SK-N-SH (cell line): Measurements from ENCODE around the gene HECTD4. TPM values are rescaled to one million over a fixed set of nuclear protein-coding genes. Genes with fewer than 3 reads are reported as not detected.

Experiments
- CTCF ChIA-PET: fragments of 300-600, 350-600 bp; formaldehyde crosslinking; extraction: SDS; loops from one replicate; lab custom pipeline; 2021; lab: Yijun Ruan, JAX
- POLR2A ChIA-PET: fragments of 350-600 bp; sonication (Branson Sonifier 250); formaldehyde crosslinking; extraction: SDS; loops from one replicate; lab custom pipeline; 2020; ENCODE audit warnings: antibody characterized with exemption, inconsistent platforms; lab: Yijun Ruan, JAX
- DNase-seq: peaks from one replicate; pipeline ENCODE4 v3.0.0; 2012
- H2AFZ ChIP-seq: fragments of 200-600 bp; sonication (generic); 2 replicates; pipeline ENCODE4 v1.8.1; 2016; ENCODE audit warnings: antibody characterized with exemption, mild to moderate bottlenecking, low read depth
- H3F3A ChIP-seq: fragments of 200-600 bp; sonication (generic); replicated peaks from 2 replicates; pipeline ENCODE3; 2016; ENCODE audit warnings: antibody characterized with exemption, mild to moderate bottlenecking; ENCODE audit not compliant: insufficient read depth
- H3K27ac ChIP-seq, 2 experiments: fragments of 200-500 bp in 1 of 2; fragments of 200-600 bp in 1 of 2; sonication (Bioruptor generic) in 1 of 2; sonication (generic), shearing (Covaris generic) in 1 of 2; 2 replicates each; pipeline versions ENCODE4 v1.5.1 to v1.6.1; 2014 to 2016; ENCODE audit warnings: low read depth in 2 of 2, inconsistent platforms in 1 of 2, low read length in 1 of 2, mild to moderate bottlenecking in 1 of 2, mixed read lengths in 1 of 2
- H3K27me3 ChIP-seq: fragments of 200-600 bp; sonication (generic), shearing (Covaris generic); 2 replicates; pipeline ENCODE4 v1.6.1; 2016; ENCODE audit warnings: mixed run types; ENCODE audit not compliant: insufficient read depth
- H3K36me3 ChIP-seq, 2 experiments: fragments of 200-500 bp in 1 of 2; fragments of 200-600 bp in 1 of 2; sonication (Bioruptor generic) in 1 of 2; sonication (generic) in 1 of 2; replicated peaks in 1 of 2; 2 replicates each; pipeline versions ENCODE3 to v1.5.1; 2014 to 2016; ENCODE audit warnings: low read length in 1 of 2, mild to moderate bottlenecking in 1 of 2; ENCODE audit not compliant: insufficient read depth in 2 of 2, control insufficient read depth in 1 of 2
- H3K4me1 ChIP-seq, 2 experiments: fragments of 200-500 bp in 1 of 2; fragments of 200-600 bp in 1 of 2; sonication (Bioruptor generic) in 1 of 2; sonication (generic), shearing (Covaris generic) in 1 of 2; 2 replicates each; pipeline versions ENCODE4 v1.5.1 to v1.6.1; 2014 to 2016; ENCODE audit warnings: low read depth in 1 of 2, low read length in 1 of 2, mixed run types in 1 of 2; ENCODE audit not compliant: insufficient read depth in 2 of 2, control insufficient read depth in 1 of 2
- H3K4me2 ChIP-seq: fragments of 200-600 bp; sonication (generic), shearing (Covaris generic); 2 replicates; pipeline ENCODE4 v1.6.1; 2017; ENCODE audit warnings: mixed run types
- H3K4me3 ChIP-seq, 2 experiments: fragments of 200-500 bp in 1 of 2; fragments of 200-600 bp in 1 of 2; sonication (Bioruptor generic) in 1 of 2; sonication (generic), shearing (Covaris generic) in 1 of 2; 2 replicates each; pipeline versions ENCODE4 v1.5.1 to v1.8.1; 2014 to 2016; ENCODE audit warnings: low read depth in 2 of 2, inconsistent platforms in 1 of 2, low read length in 1 of 2, mild to moderate bottlenecking in 1 of 2, mixed read lengths in 1 of 2, moderate library complexity in 1 of 2
- H3K79me2 ChIP-seq: fragments of 200-600 bp; sonication (generic); 2 replicates; pipeline ENCODE4 v1.8.1; 2017; ENCODE audit warnings: mild to moderate bottlenecking; ENCODE audit not compliant: insufficient read depth
- H3K9ac ChIP-seq: fragments of 200-600 bp; sonication (generic); 2 replicates; pipeline ENCODE4 v1.6.1; 2017; ENCODE audit warnings: mixed run types
- H3K9me2 ChIP-seq: fragments of 200-600 bp; sonication (generic); 2 replicates; pipeline ENCODE4 v1.6.1; 2017; ENCODE audit warnings: mixed run types
- H3K9me3 ChIP-seq: fragments of 200-600 bp; sonication (generic); 2 replicates; pipeline ENCODE4 v1.6.1; 2017; ENCODE audit warnings: mixed run types, mild to moderate bottlenecking, moderate library complexity
- H4K20me1 ChIP-seq: fragments of 200-600 bp; sonication (generic); 2 replicates; pipeline ENCODE4 v1.6.1; 2017; ENCODE audit warnings: mild to moderate bottlenecking, mixed run types; ENCODE audit not compliant: insufficient read depth
- ELF1 ChIP-seq: IDR thresholded peaks from 2 replicates; pipeline ENCODE4 v1.4.0; 2012
- FOSL2 ChIP-seq: IDR thresholded peaks from 2 replicates; pipeline ENCODE4 v1.4.0; 2012; ENCODE audit warnings: low read depth, mild to moderate bottlenecking, moderate library complexity, borderline replicate concordance
- GATA2 ChIP-seq: sonication (generic); formaldehyde crosslinking; IDR thresholded peaks from 2 replicates; pipeline ENCODE4 v1.5.0; 2020; ENCODE audit warnings: mild to moderate bottlenecking, missing genetic modification reagents
- RCOR1 ChIP-seq: fragments of 150-350 bp; IDR thresholded peaks from 2 replicates; pipeline ENCODE4 v1.6.1; 2017; ENCODE audit warnings: antibody characterized with exemption, low read length
- TAF1 ChIP-seq: IDR thresholded peaks from 2 replicates; pipeline ENCODE4 v1.6.1; 2012; ENCODE audit warnings: low read depth, mild to moderate bottlenecking, low read length, moderate library complexity, borderline replicate concordance
- TCF12 ChIP-seq: IDR thresholded peaks from 2 replicates; pipeline ENCODE4 v1.4.0; 2012
- YY1 ChIP-seq: IDR thresholded peaks from 2 replicates; pipeline ENCODE4 v1.4.0; 2012; ENCODE audit warnings: low read depth, mild to moderate bottlenecking
- WGBS: methylation state at CpG from one replicate; pipeline ENCODE4 v1.1.6; 2017; ENCODE audit warnings: low lambda C conversion rate; 5-methylcytosine and 5-hydroxymethylcytosine counted together
- polyA plus RNA-seq, 3 experiments: library from polyadenylated mRNA; depleted of rRNA; stranded (reverse); fragments of >200 nt; gene quantifications; 2 replicates each; pipeline ENCODE4 v1.2.3, GENCODE V29; 2012
- TF ChIP-seq, protein P1 (sequence below): IDR thresholded peaks from 2 replicates; pipeline ENCODE4; 2012
- TF ChIP-seq, protein P2 (sequence below): IDR thresholded peaks from 2 replicates; pipeline ENCODE4 v1.6.1; 2012; ENCODE audit warnings: mild to moderate bottlenecking, low read depth, low read length, moderate library complexity

Gene HECTD4
- polyA plus RNA-seq, 1 of the 3 experiments (the other 2 are of a cell fraction), result 14.6 TPM

DNA sequence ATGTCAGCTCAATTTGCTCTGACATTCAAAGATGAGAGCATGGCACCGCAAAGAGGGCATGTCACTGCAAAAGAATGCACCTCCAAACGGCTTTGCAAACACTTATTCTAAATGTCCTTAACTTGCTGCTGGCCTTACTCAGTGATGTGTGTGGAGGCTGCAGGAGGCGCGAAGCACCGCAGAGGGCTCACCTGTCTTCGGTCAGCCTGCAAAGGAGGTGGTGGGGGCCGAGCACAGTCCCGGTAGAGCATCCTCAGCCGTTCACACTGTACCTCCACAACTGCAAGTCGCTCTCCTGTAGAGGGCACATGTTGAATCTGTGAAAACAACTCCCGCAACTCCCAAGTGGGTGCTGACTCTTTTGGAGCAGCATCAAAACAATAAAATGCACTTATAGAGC, 163.0 kb downstream of the HECTD4 start:
- Histone ChIP-seq H3K9me3 (no peaks in the 10 kb centered on the region), H3K4me1 (no peaks in the 10 kb centered on the region; a peak in 1 of 4 replicates), H3K36me3 (peaks cover 19% of the 10 kb centered on the region in 2 experiments), H3K9ac (no peak overlapping the region), H3K4me3 (no peak overlapping the region), H3K4me2 (no peak overlapping the region)
- 83% methylated on average over 11 of the region's 11 CpGs for WGBS
- TF ChIP-seq FOSL2, result no peak
- TF ChIP-seq, protein P1, sequence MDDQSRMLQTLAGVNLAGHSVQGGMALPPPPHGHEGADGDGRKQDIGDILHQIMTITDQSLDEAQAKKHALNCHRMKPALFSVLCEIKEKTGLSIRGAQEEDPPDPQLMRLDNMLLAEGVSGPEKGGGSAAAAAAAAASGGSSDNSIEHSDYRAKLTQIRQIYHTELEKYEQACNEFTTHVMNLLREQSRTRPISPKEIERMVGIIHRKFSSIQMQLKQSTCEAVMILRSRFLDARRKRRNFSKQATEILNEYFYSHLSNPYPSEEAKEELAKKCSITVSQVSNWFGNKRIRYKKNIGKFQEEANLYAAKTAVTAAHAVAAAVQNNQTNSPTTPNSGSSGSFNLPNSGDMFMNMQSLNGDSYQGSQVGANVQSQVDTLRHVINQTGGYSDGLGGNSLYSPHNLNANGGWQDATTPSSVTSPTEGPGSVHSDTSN, result 0 out of 2 replicates have a peak, but pooled peaks have one; percentile 38
- TF ChIP-seq, all 33 proteins: peak for 1
- Histone ChIP-seq H3K79me2 (no peaks in the 10 kb centered on the region), H4K20me1 (no peaks in the 10 kb centered on the region), H2AFZ (no peak overlapping the region), H3K27ac (no peak overlapping the region), H3F3A (no peaks in the 10 kb centered on the region), H3K27me3 (no peaks in the 10 kb centered on the region), H3K9me2 (no peaks in the 10 kb centered on the region)
- CTCF ChIA-PET, result interaction anchor here (1.8 kb wide), 1 partner anchor 21 kb away, joined by 5 read pairs; no protein-coding TSS in a partner anchor
- POLR2A ChIA-PET, result no interaction called here
- no peak for DNase-seq

DNA sequence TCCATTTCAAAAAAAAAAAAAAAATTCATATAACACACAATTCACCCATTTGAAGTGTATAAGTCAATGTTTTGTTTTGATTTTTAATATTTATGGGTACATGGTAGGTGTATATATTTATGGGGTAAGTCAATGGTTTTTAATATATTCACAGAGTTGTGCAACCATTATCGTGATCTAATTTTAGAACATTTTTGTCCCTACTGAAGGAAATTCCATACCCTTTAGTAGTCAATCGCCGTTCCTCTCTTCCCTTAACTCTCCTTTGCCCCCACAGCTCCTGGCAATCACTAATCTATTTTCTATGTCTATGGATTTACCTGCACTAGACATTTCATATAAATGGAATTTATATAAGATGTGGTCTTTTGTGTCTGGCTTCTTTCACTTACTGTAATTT, 164.1 kb downstream of the HECTD4 start:
- Histone ChIP-seq H3K27ac (no peak overlapping the region), H3K4me2 (no peak overlapping the region)

More for the DNA sequence above, 164.1 kb downstream of the HECTD4 start:
- Histone ChIP-seq H4K20me1 (no peaks in the 10 kb centered on the region), H3F3A (no peaks in the 10 kb centered on the region), H3K27me3 (no peaks in the 10 kb centered on the region), H3K4me1 (no peaks in the 10 kb centered on the region; a peak in 1 of 4 replicates), H3K79me2 (no peaks in the 10 kb centered on the region), H2AFZ (no peak overlapping the region), H3K9ac (no peak overlapping the region), H3K9me2 (no peaks in the 10 kb centered on the region), H3K36me3 (peaks cover 21% of the 10 kb centered on the region in 2 experiments), H3K9me3 (no peaks in the 10 kb centered on the region), H3K4me3 (no peak overlapping the region)
- TF ChIP-seq YY1, result no peak
- no peak for TF ChIP-seq RCOR1
- TF ChIP-seq TCF12, result no peak
- no peak for TF ChIP-seq GATA2 (CRISPR knock-in tag)
- no peak for TF ChIP-seq TAF1
- no peak for TF ChIP-seq ELF1
- TF ChIP-seq, protein P2, sequence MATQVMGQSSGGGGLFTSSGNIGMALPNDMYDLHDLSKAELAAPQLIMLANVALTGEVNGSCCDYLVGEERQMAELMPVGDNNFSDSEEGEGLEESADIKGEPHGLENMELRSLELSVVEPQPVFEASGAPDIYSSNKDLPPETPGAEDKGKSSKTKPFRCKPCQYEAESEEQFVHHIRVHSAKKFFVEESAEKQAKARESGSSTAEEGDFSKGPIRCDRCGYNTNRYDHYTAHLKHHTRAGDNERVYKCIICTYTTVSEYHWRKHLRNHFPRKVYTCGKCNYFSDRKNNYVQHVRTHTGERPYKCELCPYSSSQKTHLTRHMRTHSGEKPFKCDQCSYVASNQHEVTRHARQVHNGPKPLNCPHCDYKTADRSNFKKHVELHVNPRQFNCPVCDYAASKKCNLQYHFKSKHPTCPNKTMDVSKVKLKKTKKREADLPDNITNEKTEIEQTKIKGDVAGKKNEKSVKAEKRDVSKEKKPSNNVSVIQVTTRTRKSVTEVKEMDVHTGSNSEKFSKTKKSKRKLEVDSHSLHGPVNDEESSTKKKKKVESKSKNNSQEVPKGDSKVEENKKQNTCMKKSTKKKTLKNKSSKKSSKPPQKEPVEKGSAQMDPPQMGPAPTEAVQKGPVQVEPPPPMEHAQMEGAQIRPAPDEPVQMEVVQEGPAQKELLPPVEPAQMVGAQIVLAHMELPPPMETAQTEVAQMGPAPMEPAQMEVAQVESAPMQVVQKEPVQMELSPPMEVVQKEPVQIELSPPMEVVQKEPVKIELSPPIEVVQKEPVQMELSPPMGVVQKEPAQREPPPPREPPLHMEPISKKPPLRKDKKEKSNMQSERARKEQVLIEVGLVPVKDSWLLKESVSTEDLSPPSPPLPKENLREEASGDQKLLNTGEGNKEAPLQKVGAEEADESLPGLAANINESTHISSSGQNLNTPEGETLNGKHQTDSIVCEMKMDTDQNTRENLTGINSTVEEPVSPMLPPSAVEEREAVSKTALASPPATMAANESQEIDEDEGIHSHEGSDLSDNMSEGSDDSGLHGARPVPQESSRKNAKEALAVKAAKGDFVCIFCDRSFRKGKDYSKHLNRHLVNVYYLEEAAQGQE, result no peak
- ChIA-PET CTCF (interaction anchor here (1.8 kb wide), 1 partner anchor 20 kb away, joined by 5 read pairs; no protein-coding TSS in a partner anchor), POLR2A (no interaction called here)
- WGBS, result 70% methylated on average over 3 of the region's 3 CpGs
- DNase-seq, result no peak
